Endothelial cell of umbilical vein (primary cell): ENCODE measurements around the gene RPL39L. TPM values are rescaled to one million over a fixed set of nuclear protein-coding genes. Genes with fewer than 3 reads are reported as not detected.

ENCODE experiments used
- BruUV-seq: library from RNA; stranded (reverse); fragments of 400-500 nt; replicated peaks from 2 replicates; lab custom pipeline; 2021; lab: Mats Ljungman, UMichigan
- CTCF ChIA-PET: fragments of 300-600, 350-600 bp; sonication (Branson Sonifier 250); formaldehyde crosslinking; loops from one replicate; lab custom pipeline; 2021; ENCODE audit warnings: antibody characterized with exemption, inconsistent platforms; lab: Charles Lee
- POLR2A ChIA-PET: fragments of 300-600, 350-600 bp; sonication (Branson Sonifier 250); formaldehyde crosslinking; loops from one replicate; lab custom pipeline; 2021; ENCODE audit warnings: antibody characterized with exemption, inconsistent platforms; lab: Charles Lee
- DNase-seq: peaks from one replicate; pipeline ENCODE4 v3.0.0-alpha.2; 2011; ENCODE audit warnings: low read depth, low spot score
- FAIRE-seq: peaks from 2 replicates; lab custom pipeline; 2011; peaks lifted over from hg19 to GRCh38; lab: Jason Lieb, UNC
- H2AFZ ChIP-seq: 2 replicates; pipeline ENCODE4 v1.6.0; 2012; ENCODE audit warnings: low read depth, low read length, control low read depth, inconsistent platforms
- H3K27ac ChIP-seq: 2 replicates; pipeline ENCODE4 v1.5.1; 2011; ENCODE audit warnings: low read depth, mild to moderate bottlenecking, control low read depth, low read length, moderate library complexity; ENCODE audit not compliant: insufficient read depth
- H3K27me3 ChIP-seq, 2 experiments: 2 replicates each; pipeline versions ENCODE4 v1.6.0 to v1.6.1; 2011; ENCODE audit warnings: low read length in 2 of 2, mixed read lengths in 1 of 2; ENCODE audit not compliant: control insufficient read depth in 2 of 2, insufficient read depth in 2 of 2
- H3K36me3 ChIP-seq, 2 experiments: 2 replicates in 1 of 2; 3 replicates in 1 of 2; pipeline ENCODE4 v1.5.1; 2011; ENCODE audit warnings: low read length in 2 of 2, mild to moderate bottlenecking in 1 of 2, moderate library complexity in 1 of 2; ENCODE audit not compliant: control insufficient read depth in 2 of 2, insufficient read depth in 2 of 2; ENCODE audit errors: extremely low read depth in 1 of 2
- H3K4me1 ChIP-seq: 3 replicates; pipeline ENCODE4 v1.5.1; 2011; ENCODE audit warnings: mild to moderate bottlenecking, low read length; ENCODE audit not compliant: control insufficient read depth, insufficient read depth; ENCODE audit errors: extremely low read depth
- H3K4me2 ChIP-seq: 2 replicates; pipeline ENCODE4 v1.6.1; 2011; ENCODE audit warnings: low read length, control low read depth, mixed read lengths; ENCODE audit not compliant: insufficient read depth
- H3K4me3 ChIP-seq, 3 experiments: fragments of 200-600 bp in 1 of 3; sonication (generic), shearing (Covaris generic) in 1 of 3; replicated peaks in 1 of 3; 2 replicates each; pipeline ENCODE4 v1.5.1; 2011 to 2016; ENCODE audit warnings: control low read depth in 3 of 3, low read length in 3 of 3, mild to moderate bottlenecking in 2 of 3, inconsistent platforms in 1 of 3, low read depth in 1 of 3, moderate library complexity in 1 of 3; ENCODE audit not compliant: insufficient read depth in 1 of 3
- H3K79me2 ChIP-seq: 2 replicates; pipeline ENCODE4 v1.6.0; 2012; ENCODE audit warnings: low read length, inconsistent platforms; ENCODE audit not compliant: control insufficient read depth, insufficient read depth
- H3K9ac ChIP-seq: replicated peaks from 2 replicates; pipeline ENCODE3; 2011; ENCODE audit warnings: low read length, control low read depth; ENCODE audit not compliant: insufficient read depth; ENCODE audit errors: extremely low read depth
- H3K9me1 ChIP-seq: replicated peaks from 3 replicates; pipeline ENCODE4 v1.6.0; 2011; ENCODE audit warnings: mild to moderate bottlenecking, low read length; ENCODE audit not compliant: control insufficient read depth, insufficient read depth; ENCODE audit errors: extremely low read depth
- H3K9me3 ChIP-seq: replicated peaks from 2 replicates; pipeline ENCODE4 v1.5.1; 2012; ENCODE audit warnings: low read length, inconsistent platforms; ENCODE audit not compliant: control insufficient read depth, insufficient read depth
- H4K20me1 ChIP-seq: replicated peaks from 2 replicates; pipeline ENCODE3; 2011; ENCODE audit warnings: mild to moderate bottlenecking, low read length; ENCODE audit not compliant: control insufficient read depth, insufficient read depth; ENCODE audit errors: extremely low read depth
- EZH2 ChIP-seq: IDR thresholded peaks from 2 replicates; pipeline ENCODE4 v1.6.1; 2012; ENCODE audit warnings: borderline replicate concordance, low read depth, mild to moderate bottlenecking, moderate library complexity, low read length, inconsistent platforms; ENCODE audit not compliant: severe bottlenecking
- GATA2 ChIP-seq: IDR thresholded peaks from 2 replicates; pipeline ENCODE4 v1.7.0; 2011; ENCODE audit warnings: low read depth, mild to moderate bottlenecking, moderate library complexity, mixed read lengths, low read length; ENCODE audit not compliant: insufficient read length, insufficient read depth
- JUN ChIP-seq: IDR thresholded peaks from 2 replicates; pipeline ENCODE4 v1.6.1; 2011; ENCODE audit warnings: borderline replicate concordance, low read depth; ENCODE audit not compliant: insufficient read length, insufficient read depth
- MYC ChIP-seq: IDR thresholded peaks from one replicate; pipeline ENCODE4 v1.6.1; 2011; ENCODE audit warnings: mild to moderate bottlenecking, low read depth, low read length
- POLR2A ChIP-seq: IDR thresholded peaks from 2 replicates; pipeline ENCODE4 v1.6.1; 2012; ENCODE audit warnings: low read depth, mild to moderate bottlenecking, control low read depth, low read length
- POLR2AphosphoS5 ChIP-seq: IDR thresholded peaks from 2 replicates; pipeline ENCODE4 v1.6.1; 2012; ENCODE audit warnings: low read depth, mild to moderate bottlenecking, control low read depth, low read length, moderate library complexity; ENCODE audit not compliant: insufficient read depth
- dilution Hi-C: fragments of 300-500 bp; cut with MboI; formaldehyde crosslinking; loops from one replicate; pipeline ENCODE4 v1.15.0; 2019; ENCODE audit warnings: low sequenced_read_pairs; ENCODE audit not compliant: extremely low pct_ligation_motif_present
- intact Hi-C: fragments of 100-400 bp; cut with micrococcal nuclease; formaldehyde crosslinking; loops from one replicate; pipeline ENCODE4 v1.10.0; 2022
- polyA plus RNA-seq, 4 experiments: library from polyadenylated mRNA; depleted of rRNA in 3 of 4; stranded (reverse) in 3 of 4; unstranded in 1 of 4; fragments of >200 nt; gene quantifications; 2 replicates each; pipeline versions ENCODE4 v1.2.1 to v1.2.3, GENCODE V29; 2011 to 2012; ENCODE audit warnings: missing spikeins in 1 of 4
- total RNA-seq: library from RNA; stranded (reverse); gene quantifications from 2 replicates; pipeline ENCODE4 v1.2.3, GENCODE V29; 2021
- TF ChIP-seq, protein P1 (sequence below), 2 donors: IDR thresholded peaks; 1 replicate in 1 of 2; 2 replicates in 1 of 2; pipeline ENCODE4 v1.5.1; 2011; ENCODE audit warnings: low read length in 2 of 2, mild to moderate bottlenecking in 2 of 2, moderate library complexity in 2 of 2, control low read depth in 1 of 2, inconsistent platforms in 1 of 2, low read depth in 1 of 2; ENCODE audit not compliant: insufficient read depth in 1 of 2; ENCODE audit errors: extremely low read depth in 1 of 2

The RPL39L gene
- total and polyA plus RNA-seq, 2 donors (not counting 3 experiments of a cell fraction or from before 2014, with no cell fraction given): 14.3 to 22.3 TPM

- ChIA-PET CTCF (interaction anchor here (0.9 to 2.3 kb wide), 8 partner anchors 10 to 236 kb away, joined by 3 to 17 read pairs (median 4); partner anchors contain the start of gene RPL39L), POLR2A (interaction anchor here (0.6 kb wide), 1 partner anchor 63 kb away, joined by 3 read pairs; no protein-coding TSS in a partner anchor)
- Histone ChIP-seq H3K4me1 (peaks cover 14% of the 10 kb centered on the region), H3K9me1 (no peaks in the 10 kb centered on the region), H3K4me3 (no peak overlapping the region), H3K36me3 (no peaks in the 10 kb centered on the region), H4K20me1 (no peaks in the 10 kb centered on the region), H3K79me2 (no peaks in the 10 kb centered on the region), H3K27ac (no peak overlapping the region), H3K9me3 (no peaks in the 10 kb centered on the region), H2AFZ (no peak overlapping the region), H3K4me2 (peak overlapping the region; percentile 62), H3K9ac (no peak overlapping the region), H3K27me3 (no peaks in the 10 kb centered on the region)
- intact Hi-C loops (loop anchor here (2.0 to 10.0 kb wide), 2 partner anchors 44 to 980 kb away; partner anchors contain the start of gene ETV5), dilution Hi-C loops (no loop called here)
- no peak for FAIRE-seq
- TF ChIP-seq EZH2 (no peak), GATA2 (no peak), POLR2A (no peak), JUN (no peak), MYC (no peak), POLR2AphosphoS5 (no peak)
- TF ChIP-seq, protein P1, sequence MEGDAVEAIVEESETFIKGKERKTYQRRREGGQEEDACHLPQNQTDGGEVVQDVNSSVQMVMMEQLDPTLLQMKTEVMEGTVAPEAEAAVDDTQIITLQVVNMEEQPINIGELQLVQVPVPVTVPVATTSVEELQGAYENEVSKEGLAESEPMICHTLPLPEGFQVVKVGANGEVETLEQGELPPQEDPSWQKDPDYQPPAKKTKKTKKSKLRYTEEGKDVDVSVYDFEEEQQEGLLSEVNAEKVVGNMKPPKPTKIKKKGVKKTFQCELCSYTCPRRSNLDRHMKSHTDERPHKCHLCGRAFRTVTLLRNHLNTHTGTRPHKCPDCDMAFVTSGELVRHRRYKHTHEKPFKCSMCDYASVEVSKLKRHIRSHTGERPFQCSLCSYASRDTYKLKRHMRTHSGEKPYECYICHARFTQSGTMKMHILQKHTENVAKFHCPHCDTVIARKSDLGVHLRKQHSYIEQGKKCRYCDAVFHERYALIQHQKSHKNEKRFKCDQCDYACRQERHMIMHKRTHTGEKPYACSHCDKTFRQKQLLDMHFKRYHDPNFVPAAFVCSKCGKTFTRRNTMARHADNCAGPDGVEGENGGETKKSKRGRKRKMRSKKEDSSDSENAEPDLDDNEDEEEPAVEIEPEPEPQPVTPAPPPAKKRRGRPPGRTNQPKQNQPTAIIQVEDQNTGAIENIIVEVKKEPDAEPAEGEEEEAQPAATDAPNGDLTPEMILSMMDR (IDR thresholded peaks at IDR 0.05; ENCODE audit: extremely low read depth in 1 of 2, insufficient read depth in 1 of 2, low read depth in 1 of 2, low read length in 2 of 2): no peak
- no TSS peak for BruUV-seq
- peak; percentile 26 for DNase-seq
Measured at GRCh38 chr3:187084580-187084979, 54.7 kb downstream of the RPL39L start.
